Esophagus (tissue), 2 donors: ENCODE data around the gene CABP1. TPM values are rescaled to one million over a fixed set of nuclear protein-coding genes. Genes with fewer than 3 reads are reported as not detected.
A peak's percentile ranks its signal among the peaks of the same experiment; 100 is the strongest.

Experiments
- H3K27ac ChIP-seq, 2 donors: one replicate each; pipeline ENCODE4 v1.5.1; 2013; ENCODE audit warnings: low read depth in 2 of 2, mild to moderate bottlenecking in 2 of 2, inconsistent platforms in 1 of 2, low read length in 1 of 2, moderate library complexity in 1 of 2
- H3K27me3 ChIP-seq, 2 donors: one replicate each; pipeline ENCODE4 v1.6.1; 2013; ENCODE audit warnings: low read length in 2 of 2, control low read depth in 1 of 2, mild to moderate bottlenecking in 1 of 2; ENCODE audit not compliant: insufficient read depth in 2 of 2, control insufficient read depth in 1 of 2
- H3K36me3 ChIP-seq, 2 donors: one replicate each; pipeline ENCODE4 v1.6.1; 2013; ENCODE audit warnings: low read length in 1 of 2; ENCODE audit not compliant: control insufficient read depth in 2 of 2, insufficient read depth in 2 of 2
- H3K4me1 ChIP-seq, 2 donors: one replicate each; pipeline ENCODE4 v1.6.1; 2013; ENCODE audit warnings: low read length in 1 of 2; ENCODE audit not compliant: control insufficient read depth in 2 of 2, insufficient read depth in 2 of 2
- H3K4me3 ChIP-seq, 2 donors: one replicate each; pipeline ENCODE4 v1.5.1; 2013; ENCODE audit warnings: low read length in 2 of 2, mild to moderate bottlenecking in 2 of 2, low read depth in 1 of 2, moderate library complexity in 1 of 2
- H3K9me3 ChIP-seq, 2 donors: one replicate each; pipeline ENCODE4 v1.6.1; 2013; ENCODE audit warnings: mild to moderate bottlenecking in 2 of 2, low read depth in 1 of 2, low read length in 1 of 2, moderate library complexity in 1 of 2; ENCODE audit not compliant: control insufficient read depth in 2 of 2, insufficient read depth in 1 of 2
- WGBS, 2 donors: extraction: QIAGEN DNeasy Blood & Tissue Kit; methylation state at CpG; one replicate each; pipeline ENCODE4 v1.1.7; 2013; 5-methylcytosine and 5-hydroxymethylcytosine counted together
- polyA plus RNA-seq, 2 donors: library from polyadenylated mRNA; stranded (reverse); fragments of 200-250 nt; gene quantifications; one replicate each; pipeline ENCODE4 v1.2.3, GENCODE V29; 2013
- donor health status: healthy with polysubstance abuse.
- donor health status: Bipolar disorder and iron deficiency.

The CABP1 gene
- polyA plus RNA-seq, 2 donors, result 0.48 to 1.1 TPM

- H3K4me3 ChIP-seq, result no peak overlapping the region
- no peaks in the 10 kb centered on the region for H3K27me3 ChIP-seq
- no peaks in the 10 kb centered on the region for H3K9me3 ChIP-seq
- no peaks in the 10 kb centered on the region for H3K4me1 ChIP-seq
- H3K27ac ChIP-seq, result no peak overlapping the region
- H3K36me3 ChIP-seq, result no peaks in the 10 kb centered on the region
- 51 to 61% methylated on average over 15 of the region's 15 CpGs for WGBS, 2 donors
These were observed 10.1 kb upstream of the CABP1 start for GRCh38 chr12:120630104-120630892.

DNA sequence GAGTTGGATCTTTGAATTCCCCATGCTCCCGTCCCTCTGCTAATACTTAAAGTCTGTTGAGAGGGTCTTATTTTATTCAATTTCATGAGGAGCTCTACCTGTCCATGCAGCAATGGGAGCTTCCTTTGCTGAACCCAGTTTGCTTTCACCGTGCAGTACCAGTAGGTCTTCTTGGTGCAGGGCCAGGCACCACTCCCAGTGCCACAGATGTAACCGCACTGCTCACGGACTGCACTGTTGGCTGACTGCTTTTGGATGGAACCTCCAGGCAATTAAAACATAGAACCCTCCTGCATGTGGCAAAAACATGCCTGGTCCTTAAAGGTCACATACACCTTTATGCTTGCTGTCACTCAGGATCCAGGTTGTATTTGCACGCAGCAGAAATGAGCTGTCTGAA is 9.3 kb upstream of the CABP1 start:
- Histone ChIP-seq H3K27ac (no peak overlapping the region), H3K9me3 (no peaks in the 10 kb centered on the region), H3K4me1 (no peaks in the 10 kb centered on the region), H3K27me3 (no peaks in the 10 kb centered on the region), H3K36me3 (no peaks in the 10 kb centered on the region), H3K4me3 (no peak overlapping the region)
- WGBS, 2 donors, result 59 to 64% methylated on average over 5 of the region's 5 CpGs

DNA sequence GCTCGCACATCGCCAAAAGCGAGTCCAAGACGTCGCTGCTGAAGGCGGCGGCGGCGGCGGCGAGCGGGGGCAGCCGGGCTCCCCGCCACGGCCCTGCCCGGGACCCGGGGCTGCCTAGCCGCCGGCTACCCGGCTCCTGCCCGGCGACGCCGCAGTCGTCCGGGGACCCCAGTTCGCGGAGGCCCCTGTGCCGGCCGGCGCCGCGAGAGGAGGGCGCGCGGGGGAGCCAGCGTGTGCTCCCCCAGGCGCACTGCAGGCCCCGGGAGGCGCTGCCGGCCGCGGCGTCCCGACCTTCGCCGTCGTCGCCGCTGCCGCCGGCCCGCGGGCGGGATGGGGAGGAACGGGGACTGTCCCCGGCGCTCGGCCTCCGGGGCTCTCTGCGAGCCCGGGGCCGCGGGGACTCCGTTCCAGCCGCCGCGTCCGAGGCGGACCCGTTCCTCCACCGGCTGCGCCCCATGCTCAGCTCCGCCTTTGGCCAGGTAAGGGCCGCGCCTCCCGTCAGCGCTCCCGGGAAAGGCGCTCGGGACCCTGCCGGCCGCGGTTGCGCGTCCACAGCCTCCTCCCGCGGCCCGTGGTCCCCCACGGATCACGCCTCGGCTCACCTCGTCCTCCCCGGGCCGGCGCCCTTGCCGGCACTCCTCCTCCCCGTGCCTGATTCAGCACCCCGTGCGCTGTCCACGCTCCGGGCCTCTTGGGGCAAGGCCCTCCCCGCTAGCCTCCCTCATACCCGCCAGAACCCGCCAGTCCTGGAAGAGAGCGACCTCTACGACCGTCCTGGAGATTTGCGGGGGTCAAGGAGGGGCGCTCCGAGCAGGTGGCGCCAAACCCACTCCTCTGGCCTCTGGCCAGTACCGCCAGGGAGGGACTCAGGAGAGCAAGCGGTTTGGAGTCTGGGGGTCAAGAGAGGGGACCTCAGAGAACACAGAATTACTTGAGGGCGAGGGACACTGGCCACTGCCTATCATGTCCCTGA is 721 bp downstream of the CABP1 start:
- Histone ChIP-seq H3K4me1 (peaks cover 5 to 9% of the 10 kb centered on the region in 2 donors), H3K4me3 (peak overlapping the region; percentile 43 to 54), H3K27ac (no peak overlapping the region), H3K27me3 (peaks cover 5 to 8% of the 10 kb centered on the region in 2 donors), H3K36me3 (no peaks in the 10 kb centered on the region), H3K9me3 (no peaks in the 10 kb centered on the region)
- WGBS, 2 donors, result 1 to 2% methylated on average over 63 to 115 of the region's 115 CpGs

- Histone ChIP-seq H3K9me3 (no peaks in the 10 kb centered on the region), H3K27ac (no peak overlapping the region), H3K36me3 (no peaks in the 10 kb centered on the region), H3K4me3 (no peak overlapping the region), H3K4me1 (peaks cover 5 to 9% of the 10 kb centered on the region in 2 donors), H3K27me3 (peaks cover 5 to 8% of the 10 kb centered on the region in 2 donors)
- WGBS, 2 donors, result 76 to 83% methylated on average over 9 of the region's 9 CpGs
These were observed 1.7 kb downstream of the CABP1 start for GRCh38 chr12:120642121-120642520.

DNA sequence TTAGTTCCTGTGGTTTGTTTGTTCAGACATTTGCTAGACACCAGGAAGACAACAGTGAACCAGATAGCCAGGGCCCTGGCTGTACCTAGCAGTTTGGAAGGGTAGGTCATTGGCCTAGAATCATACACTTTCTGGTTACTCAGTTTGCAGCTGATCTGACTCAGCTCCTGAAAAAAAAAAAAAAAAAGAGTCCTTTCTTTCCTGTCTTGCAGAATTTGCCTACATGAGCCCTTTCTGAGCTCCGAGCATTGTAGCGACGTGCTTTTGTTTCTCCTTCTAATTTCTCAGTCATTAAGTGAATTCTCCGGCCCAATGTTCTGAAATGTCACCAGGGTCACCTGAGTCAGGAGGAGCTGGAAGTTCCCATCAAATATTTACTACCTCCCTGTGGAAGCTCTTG is 2.4 kb downstream of the CABP1 start:
- H3K4me1 ChIP-seq, result peaks cover 5 to 9% of the 10 kb centered on the region in 2 donors
- WGBS, 2 donors, result 84 to 86% methylated on average over 4 of the region's 4 CpGs
- no peak overlapping the region for H3K27ac ChIP-seq
- H3K36me3 ChIP-seq, result no peaks in the 10 kb centered on the region
- H3K9me3 ChIP-seq, result no peaks in the 10 kb centered on the region
- peaks cover 5 to 8% of the 10 kb centered on the region in 2 donors for H3K27me3 ChIP-seq
- no peak overlapping the region for H3K4me3 ChIP-seq

DNA sequence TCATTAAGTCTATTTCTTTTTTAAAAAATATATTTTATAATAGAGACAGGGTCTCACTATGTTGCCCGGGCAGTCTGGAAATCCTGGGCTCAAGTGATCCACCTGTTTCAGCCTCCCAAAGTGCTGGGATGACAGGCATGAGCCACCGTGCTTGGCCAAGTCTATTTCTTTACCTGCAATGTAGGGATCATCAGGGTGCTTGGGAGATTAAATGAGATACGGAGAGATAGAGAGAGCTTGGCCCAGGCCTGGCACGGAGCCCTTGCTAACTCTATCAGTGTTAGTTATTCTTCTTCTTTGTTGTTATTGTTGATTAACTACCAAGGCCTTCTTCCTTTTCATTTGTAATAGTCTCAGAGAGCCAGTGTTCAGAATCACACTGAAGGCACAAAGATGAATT is 3.1 kb downstream of the CABP1 start:
- Histone ChIP-seq H3K4me1 (peaks cover 5 to 9% of the 10 kb centered on the region in 2 donors), H3K27ac (no peak overlapping the region), H3K36me3 (no peaks in the 10 kb centered on the region), H3K27me3 (peaks cover 5 to 8% of the 10 kb centered on the region in 2 donors), H3K4me3 (no peak overlapping the region), H3K9me3 (no peaks in the 10 kb centered on the region)
- WGBS, 2 donors, result 77 to 79% methylated on average over 4 of the region's 4 CpGs

DNA sequence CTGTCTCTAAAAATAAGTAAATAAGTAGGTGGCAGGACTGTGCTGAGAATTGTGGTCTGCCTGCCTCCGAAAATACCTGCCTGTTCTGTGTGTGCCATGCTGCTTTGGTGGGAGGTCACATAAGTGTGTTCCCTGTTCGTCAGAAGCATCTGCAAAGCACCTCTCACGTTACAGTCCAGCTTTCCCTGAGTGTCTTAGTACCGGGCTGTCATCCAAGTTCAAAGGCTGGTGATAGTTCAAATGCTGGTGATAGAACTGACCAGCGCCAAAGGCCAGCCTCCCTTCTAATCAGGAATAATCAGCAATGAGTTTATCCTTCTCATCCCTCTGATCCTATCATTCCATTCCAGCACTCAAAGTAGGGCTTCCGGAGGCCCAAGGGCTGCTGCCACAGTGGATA is 5.6 kb downstream of the CABP1 start:
- H3K9me3 ChIP-seq, result no peaks in the 10 kb centered on the region
- peaks cover 5% of the 10 kb centered on the region in 2 donors for H3K4me1 ChIP-seq
- no peak overlapping the region for H3K4me3 ChIP-seq
- H3K27me3 ChIP-seq, result peaks cover 5 to 8% of the 10 kb centered on the region in 2 donors
- WGBS, 2 donors, result 59 to 71% methylated on average over 6 of the region's 6 CpGs
- no peaks in the 10 kb centered on the region for H3K36me3 ChIP-seq
- no peak overlapping the region for H3K27ac ChIP-seq

- no peaks in the 10 kb centered on the region for H3K36me3 ChIP-seq
- no peaks in the 10 kb centered on the region for H3K4me1 ChIP-seq
- WGBS, 2 donors, result 81 to 87% methylated on average over 13 of the region's 13 CpGs
- H3K9me3 ChIP-seq, result no peaks in the 10 kb centered on the region
- no peak overlapping the region for H3K27ac ChIP-seq
- peaks cover 0 to 2% of the 10 kb centered on the region in 2 donors for H3K27me3 ChIP-seq
- no peak overlapping the region for H3K4me3 ChIP-seq
These were observed 6.9 kb downstream of the CABP1 start for GRCh38 chr12:120647375-120647755.

DNA sequence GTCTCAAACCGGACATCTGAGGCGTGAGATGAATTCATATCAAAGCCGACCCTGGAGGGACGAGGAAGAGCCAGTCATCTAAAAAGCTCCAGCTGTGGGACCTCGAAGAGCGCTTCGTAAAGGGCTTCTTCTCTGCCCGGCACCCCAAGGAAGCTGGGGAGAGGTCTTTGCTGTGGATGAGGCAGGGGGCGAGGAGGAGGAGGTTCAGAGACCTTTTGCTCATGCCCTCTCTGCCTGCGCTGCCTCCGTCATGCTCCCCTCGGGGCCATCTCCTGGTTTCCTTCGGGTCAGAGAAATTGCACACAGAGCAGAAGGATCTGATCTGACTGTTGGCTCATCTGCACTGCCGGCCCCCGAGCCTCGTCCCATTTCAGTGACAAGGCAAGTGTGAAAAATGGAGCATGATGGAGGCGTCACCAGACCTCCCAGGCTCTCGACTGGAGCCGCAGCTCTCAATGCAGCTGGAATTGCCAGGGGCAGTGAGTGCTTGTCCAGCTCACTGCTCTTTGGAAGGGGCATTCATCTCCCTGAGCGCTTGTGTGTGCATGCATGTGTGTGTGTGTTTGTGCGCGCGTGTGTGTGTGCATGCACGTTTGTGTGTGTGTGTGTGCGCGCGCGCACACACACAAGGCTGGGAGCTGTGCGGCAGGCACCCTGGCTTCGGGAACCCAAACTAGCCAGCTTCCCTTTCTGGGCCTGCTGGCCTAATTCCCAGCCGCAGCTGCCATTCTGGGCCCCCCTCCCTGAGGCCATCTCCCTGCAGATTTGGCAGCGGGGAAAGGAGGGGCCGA is 9.2 kb downstream of the CABP1 start:
- Histone ChIP-seq H3K4me1 (no peaks in the 10 kb centered on the region), H3K27ac (peak overlapping the region in 1 of 2 donors; percentile 45), H3K27me3 (no peaks in the 10 kb centered on the region), H3K36me3 (no peaks in the 10 kb centered on the region), H3K4me3 (no peak overlapping the region), H3K9me3 (no peaks in the 10 kb centered on the region)
- 8 to 12% methylated on average over 33 of the region's 33 CpGs for WGBS, 2 donors
